ENCODE measurements around the gene FOXK2.

The FOXK2 gene

GRCh38 chr17:82600731-82601446, 81.4 kb downstream of the FOXK2 start:
- Histone ChIP-seq H3K27me3 (ENCODE audit: control insufficient read depth in 1 of 2, insufficient read depth in 2 of 2, low read length in 2 of 2) (no peaks in the 10 kb centered on the region), H3K4me3 (ENCODE audit: low read length in 2 of 2) (no peak overlapping the region), H3K27ac (ENCODE audit: low read length) (no peak overlapping the region), H3K9ac (ENCODE audit: low read length in 2 of 2) (no peak overlapping the region), H3K4me1 (ENCODE audit: control insufficient read depth, insufficient read depth, low read length) (no peaks in the 10 kb centered on the region), H3K9me3 (ENCODE audit: control insufficient read depth in 2 of 2, low read length in 2 of 2) (no peaks in the 10 kb centered on the region), H3K36me3 (ENCODE audit: control insufficient read depth in 2 of 2, insufficient read depth in 2 of 2, low read length in 2 of 2) (peaks cover 39 to 47% of the 10 kb centered on the region in 2 donors)

GRCh38 chr17:82601447-82602000, 82.0 kb downstream of the FOXK2 start:
- peaks cover 38 to 44% of the 10 kb centered on the region in 2 donors for H3K36me3 ChIP-seq (ENCODE audit: control insufficient read depth in 2 of 2, insufficient read depth in 2 of 2, low read length in 2 of 2)
- no peak overlapping the region for H3K9ac ChIP-seq (ENCODE audit: low read length in 2 of 2)
- H3K9me3 ChIP-seq (ENCODE audit: control insufficient read depth in 2 of 2, low read length in 2 of 2) = no peaks in the 10 kb centered on the region
- H3K4me1 ChIP-seq (ENCODE audit: control insufficient read depth, insufficient read depth, low read length) = no peaks in the 10 kb centered on the region
- no peaks in the 10 kb centered on the region for H3K27me3 ChIP-seq (ENCODE audit: control insufficient read depth in 1 of 2, insufficient read depth in 2 of 2, low read length in 2 of 2)
- no peak overlapping the region for H3K4me3 ChIP-seq (ENCODE audit: low read length in 2 of 2)
- H3K27ac ChIP-seq (ENCODE audit: low read length) = no peak overlapping the region

- H3K4me1 ChIP-seq (ENCODE audit: control insufficient read depth, insufficient read depth, low read length) = no peaks in the 10 kb centered on the region
- H3K27ac ChIP-seq (ENCODE audit: low read length) = no peak overlapping the region
- H3K9me3 ChIP-seq (ENCODE audit: control insufficient read depth in 2 of 2, low read length in 2 of 2) = no peaks in the 10 kb centered on the region
- no peaks in the 10 kb centered on the region for H3K27me3 ChIP-seq (ENCODE audit: control insufficient read depth in 1 of 2, insufficient read depth in 2 of 2, low read length in 2 of 2)
- no peak overlapping the region for H3K4me3 ChIP-seq (ENCODE audit: low read length in 2 of 2)
- no peak overlapping the region for H3K9ac ChIP-seq (ENCODE audit: low read length in 2 of 2)
- H3K36me3 ChIP-seq (ENCODE audit: control insufficient read depth in 2 of 2, insufficient read depth in 2 of 2, low read length in 2 of 2) = peaks cover 38 to 39% of the 10 kb centered on the region in 2 donors
Observed at GRCh38 chr17:82602487-82602886, 83.0 kb downstream of the FOXK2 start.

GRCh38 chr17:82602986-82603710, 83.6 kb downstream of the FOXK2 start:
- H3K9me3 ChIP-seq (ENCODE audit: control insufficient read depth in 2 of 2, low read length in 2 of 2) = no peaks in the 10 kb centered on the region
- no peaks in the 10 kb centered on the region for H3K27me3 ChIP-seq (ENCODE audit: control insufficient read depth in 1 of 2, insufficient read depth in 2 of 2, low read length in 2 of 2)
- no peak overlapping the region for H3K27ac ChIP-seq (ENCODE audit: low read length)
- H3K36me3 ChIP-seq (ENCODE audit: control insufficient read depth in 2 of 2, insufficient read depth in 2 of 2, low read length in 2 of 2) = peaks cover 35 to 39% of the 10 kb centered on the region in 2 donors
- H3K4me1 ChIP-seq (ENCODE audit: control insufficient read depth, insufficient read depth, low read length) = no peaks in the 10 kb centered on the region
- no peak overlapping the region for H3K9ac ChIP-seq (ENCODE audit: low read length in 2 of 2)
- no peak overlapping the region for H3K4me3 ChIP-seq (ENCODE audit: low read length in 2 of 2)

GRCh38 chr17:82603981-82604448, 84.5 kb downstream of the FOXK2 start:
- H3K4me1 ChIP-seq (ENCODE audit: control insufficient read depth, insufficient read depth, low read length) = no peaks in the 10 kb centered on the region
- no peak overlapping the region for H3K9ac ChIP-seq (ENCODE audit: low read length in 2 of 2)
- no peaks in the 10 kb centered on the region for H3K27me3 ChIP-seq (ENCODE audit: control insufficient read depth in 1 of 2, insufficient read depth in 2 of 2, low read length in 2 of 2)
- no peak overlapping the region for H3K4me3 ChIP-seq (ENCODE audit: low read length in 2 of 2)
- H3K9me3 ChIP-seq (ENCODE audit: control insufficient read depth in 2 of 2, low read length in 2 of 2) = no peaks in the 10 kb centered on the region
- H3K36me3 ChIP-seq (ENCODE audit: control insufficient read depth in 2 of 2, insufficient read depth in 2 of 2, low read length in 2 of 2) = peaks cover 31 to 34% of the 10 kb centered on the region in 2 donors
- no peak overlapping the region for H3K27ac ChIP-seq (ENCODE audit: low read length)

GRCh38 chr17:82604532-82604931, 85.0 kb downstream of the FOXK2 start:
- H3K9ac ChIP-seq (ENCODE audit: low read length in 2 of 2) = no peak overlapping the region
- H3K27me3 ChIP-seq (ENCODE audit: control insufficient read depth in 1 of 2, insufficient read depth in 2 of 2, low read length in 2 of 2) = no peaks in the 10 kb centered on the region
- no peak overlapping the region for H3K27ac ChIP-seq (ENCODE audit: low read length)
- H3K4me1 ChIP-seq (ENCODE audit: control insufficient read depth, insufficient read depth, low read length) = no peaks in the 10 kb centered on the region
- H3K9me3 ChIP-seq (ENCODE audit: control insufficient read depth in 2 of 2, low read length in 2 of 2) = no peaks in the 10 kb centered on the region
- no peak overlapping the region for H3K4me3 ChIP-seq (ENCODE audit: low read length in 2 of 2)
- H3K36me3 ChIP-seq (ENCODE audit: control insufficient read depth in 2 of 2, insufficient read depth in 2 of 2, low read length in 2 of 2) = peaks cover 31 to 36% of the 10 kb centered on the region in 2 donors

GRCh38 chr17:82605939-82606600, 86.5 kb downstream of the FOXK2 start:
- H3K36me3 ChIP-seq (ENCODE audit: control insufficient read depth in 2 of 2, insufficient read depth in 2 of 2, low read length in 2 of 2) = peaks cover 30 to 37% of the 10 kb centered on the region in 2 donors
- H3K9ac ChIP-seq (ENCODE audit: low read length in 2 of 2) = no peak overlapping the region
- no peak overlapping the region for H3K27ac ChIP-seq (ENCODE audit: low read length)
- no peaks in the 10 kb centered on the region for H3K9me3 ChIP-seq (ENCODE audit: control insufficient read depth in 2 of 2, low read length in 2 of 2)
- H3K4me1 ChIP-seq (ENCODE audit: control insufficient read depth, insufficient read depth, low read length) = no peaks in the 10 kb centered on the region
- no peaks in the 10 kb centered on the region for H3K27me3 ChIP-seq (ENCODE audit: control insufficient read depth in 1 of 2, insufficient read depth in 2 of 2, low read length in 2 of 2)
- H3K4me3 ChIP-seq (ENCODE audit: low read length in 2 of 2) = no peak overlapping the region

GRCh38 chr17:82608816-82609215, 89.3 kb downstream of the FOXK2 start:
- no peak overlapping the region for H3K27ac ChIP-seq (ENCODE audit: low read length)
- no peaks in the 10 kb centered on the region for H3K4me1 ChIP-seq (ENCODE audit: control insufficient read depth, insufficient read depth, low read length)
- no peak overlapping the region for H3K9ac ChIP-seq (ENCODE audit: low read length in 2 of 2)
- H3K27me3 ChIP-seq (ENCODE audit: control insufficient read depth in 1 of 2, insufficient read depth in 2 of 2, low read length in 2 of 2) = no peaks in the 10 kb centered on the region
- H3K9me3 ChIP-seq (ENCODE audit: control insufficient read depth in 2 of 2, low read length in 2 of 2) = no peaks in the 10 kb centered on the region
- no peak overlapping the region for H3K4me3 ChIP-seq (ENCODE audit: low read length in 2 of 2)
- H3K36me3 ChIP-seq (ENCODE audit: control insufficient read depth in 2 of 2, insufficient read depth in 2 of 2, low read length in 2 of 2) = peaks cover 8 to 22% of the 10 kb centered on the region in 2 donors

- H3K36me3 ChIP-seq (ENCODE audit: control insufficient read depth in 2 of 2, insufficient read depth in 2 of 2, low read length in 2 of 2) = peaks cover 4 to 18% of the 10 kb centered on the region in 2 donors
- no peak overlapping the region for H3K9ac ChIP-seq (ENCODE audit: low read length in 2 of 2)
- H3K4me3 ChIP-seq (ENCODE audit: low read length in 2 of 2) = no peak overlapping the region
Observed at GRCh38 chr17:82609655-82610054, 90.1 kb downstream of the FOXK2 start.

GRCh38 chr17:82611140-82612058, 91.9 kb downstream of the FOXK2 start:
- no peak overlapping the region for H3K4me3 ChIP-seq (ENCODE audit: low read length in 2 of 2)
- no peaks in the 10 kb centered on the region for H3K4me1 ChIP-seq (ENCODE audit: control insufficient read depth, insufficient read depth, low read length)
- H3K9ac ChIP-seq (ENCODE audit: low read length in 2 of 2) = no peak overlapping the region
- no peaks in the 10 kb centered on the region for H3K9me3 ChIP-seq (ENCODE audit: control insufficient read depth in 2 of 2, low read length in 2 of 2)
- no peaks in the 10 kb centered on the region for H3K27me3 ChIP-seq (ENCODE audit: control insufficient read depth in 1 of 2, insufficient read depth in 2 of 2, low read length in 2 of 2)
- no peak overlapping the region for H3K27ac ChIP-seq (ENCODE audit: low read length)
- H3K36me3 ChIP-seq (ENCODE audit: control insufficient read depth in 2 of 2, insufficient read depth in 2 of 2, low read length in 2 of 2) = peaks cover 21 to 28% of the 10 kb centered on the region in 2 donors

More at GRCh38 chr17:82609655-82610054, 90.1 kb downstream of the FOXK2 start:
- Histone ChIP-seq H3K9me3 (ENCODE audit: control insufficient read depth in 2 of 2, low read length in 2 of 2) (no peaks in the 10 kb centered on the region), H3K27me3 (ENCODE audit: control insufficient read depth in 1 of 2, insufficient read depth in 2 of 2, low read length in 2 of 2) (no peaks in the 10 kb centered on the region), H3K4me1 (ENCODE audit: control insufficient read depth, insufficient read depth, low read length) (no peaks in the 10 kb centered on the region), H3K27ac (ENCODE audit: low read length) (no peak overlapping the region)
